Inferior parietal cortex (tissue), 1 donor: ENCODE results near the gene LGALS9C.
"Not testable (repeated sequence)": the region's sequence is repeated elsewhere in the genome, so short reads cannot be mapped to it uniquely, and the experiment has no call there.

Experiments used
- DNase-seq: peaks from one replicate; pipeline ENCODE4 v3.0.0-alpha.2; 2016; ENCODE audit errors: extremely low spot score

LGALS9C gene

GRCh38 chr17:18478362-18478761 lies 1.8 kb downstream of the LGALS9C start:
- DNase-seq: not testable (repeated sequence)

DNA sequence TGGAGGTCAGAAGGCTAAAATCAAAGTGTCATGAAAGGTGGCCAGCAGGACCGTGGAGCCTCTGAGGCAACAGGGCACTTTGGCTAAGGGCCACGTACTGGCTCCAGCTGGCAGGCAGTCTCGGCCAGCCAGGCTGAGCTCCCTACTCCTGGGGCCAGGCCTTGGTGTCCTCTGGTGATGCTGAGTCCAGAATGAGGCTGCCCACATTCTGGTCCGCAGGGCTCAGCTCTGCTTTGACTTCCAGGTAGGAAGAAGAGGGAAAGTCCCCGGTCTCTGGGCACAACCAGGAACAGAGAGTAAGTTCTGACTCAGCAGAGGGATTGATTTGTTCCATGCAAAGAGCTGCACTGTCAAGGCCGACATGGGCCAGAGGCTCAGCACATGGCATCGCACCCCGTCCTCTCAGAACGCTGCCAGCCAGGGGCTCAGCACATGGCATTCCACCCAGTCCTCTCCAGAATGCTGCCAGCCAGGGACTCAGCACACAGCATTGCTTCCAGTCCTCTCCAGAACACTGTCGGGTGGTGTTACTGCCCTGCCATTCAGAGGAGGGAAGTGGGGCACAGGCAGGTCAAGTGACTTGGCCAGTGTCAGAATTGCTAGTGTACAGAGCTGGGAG lies 2.5 kb downstream of the LGALS9C start:
- not testable (repeated sequence) for DNase-seq

GRCh38 chr17:18481775-18482174 lies 5.2 kb downstream of the LGALS9C start:
- not testable (repeated sequence) for DNase-seq

DNA sequence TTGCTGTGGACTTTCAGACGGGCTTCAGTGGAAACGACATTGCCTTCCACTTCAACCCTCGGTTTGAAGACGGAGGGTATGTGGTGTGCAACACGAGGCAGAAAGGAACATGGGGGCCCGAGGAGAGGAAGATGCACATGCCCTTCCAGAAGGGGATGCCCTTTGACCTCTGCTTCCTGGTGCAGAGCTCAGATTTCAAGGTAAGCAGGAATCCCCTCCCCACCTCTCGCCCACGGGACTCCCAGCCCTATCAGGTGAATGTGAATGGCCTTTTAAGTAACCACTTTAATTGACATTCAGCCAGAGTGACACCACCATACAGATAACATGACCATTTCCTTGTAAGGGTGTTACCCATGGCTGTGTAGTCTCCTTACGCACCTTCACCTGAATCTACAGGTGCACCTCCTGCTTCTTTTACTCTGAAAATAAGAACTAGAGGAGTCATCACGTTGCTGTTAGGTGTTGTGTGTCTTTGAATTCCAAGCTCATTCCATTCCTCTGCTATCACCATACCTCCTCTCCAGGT lies 9.4 kb downstream of the LGALS9C start:
- not testable (repeated sequence) for DNase-seq

DNA sequence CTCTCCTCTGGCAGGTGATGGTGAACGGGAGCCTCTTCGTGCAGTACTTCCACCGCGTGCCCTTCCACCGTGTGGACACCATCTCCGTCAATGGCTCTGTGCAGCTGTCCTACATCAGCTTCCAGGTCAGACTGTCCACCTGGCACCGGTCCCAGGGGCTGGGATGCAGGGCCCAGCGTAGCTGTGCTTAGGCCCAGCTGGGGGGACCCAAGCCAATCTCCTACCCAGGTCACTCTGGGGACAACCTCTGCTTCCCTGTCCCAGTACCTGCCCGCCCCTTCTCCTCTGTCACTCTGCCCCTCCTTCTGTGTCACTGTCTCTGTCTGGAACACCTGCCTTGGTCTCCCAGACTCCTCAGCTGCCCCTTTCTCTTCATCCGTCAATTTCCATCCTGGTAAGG lies 11.0 kb downstream of the LGALS9C start:
- DNase-seq: not testable (repeated sequence)

GRCh38 chr17:18488622-18489021 lies 12.0 kb downstream of the LGALS9C start:
- not testable (repeated sequence) for DNase-seq

- DNase-seq: not testable (repeated sequence)
Observed at GRCh38 chr17:18490016-18490415, 13.4 kb downstream of the LGALS9C start.

GRCh38 chr17:18492712-18493480 lies 16.3 kb downstream of the LGALS9C start:
- not testable (repeated sequence) for DNase-seq

GRCh38 chr17:18494250-18494768 lies 17.7 kb downstream of the LGALS9C start:
- not testable (repeated sequence) for DNase-seq

DNA sequence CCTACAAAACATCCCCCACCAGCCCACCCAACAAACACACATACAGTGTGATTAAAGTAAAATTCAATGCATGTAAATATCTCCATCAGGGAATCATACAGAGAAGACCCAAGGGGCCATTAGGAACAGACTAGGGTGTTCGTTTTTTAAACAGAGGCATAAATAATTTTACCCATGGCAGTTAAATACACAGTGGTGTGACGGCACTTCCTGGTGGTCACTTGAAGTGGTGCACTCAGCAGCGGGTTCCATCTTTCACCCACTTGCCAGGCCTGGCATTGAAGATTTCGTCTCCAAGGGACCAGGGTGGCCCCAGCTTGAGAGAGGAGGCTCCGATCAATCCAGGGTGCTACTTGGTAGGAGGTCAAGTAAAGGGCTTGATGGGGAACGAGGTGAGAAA lies 20.5 kb downstream of the LGALS9C start:
- not testable (repeated sequence) for DNase-seq

DNA sequence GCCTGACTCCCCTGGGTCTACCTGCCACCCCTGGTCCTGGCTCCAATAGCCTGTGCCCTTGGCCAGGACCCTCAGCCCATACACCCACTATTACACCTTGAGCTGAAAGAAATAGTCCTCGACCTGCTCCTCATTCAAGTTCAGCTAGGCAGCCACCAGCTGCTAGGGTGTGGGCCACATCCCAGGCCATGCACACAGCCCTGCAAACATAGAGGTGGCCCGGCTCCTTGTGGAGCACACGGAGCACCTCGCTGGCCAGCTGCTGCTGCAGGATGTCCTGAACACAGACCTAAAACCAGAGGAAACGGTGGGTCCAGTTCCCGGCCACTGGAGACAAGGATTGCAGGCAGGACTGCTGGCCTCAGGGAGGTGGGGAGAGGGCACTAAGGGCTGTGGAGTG lies 22.5 kb downstream of the LGALS9C start:
- not testable (repeated sequence) for DNase-seq

GRCh38 chr17:18499756-18500155 lies 23.2 kb downstream of the LGALS9C start:
- not testable (repeated sequence) for DNase-seq

GRCh38 chr17:18500281-18500680 lies 23.7 kb downstream of the LGALS9C start:
- not testable (repeated sequence) for DNase-seq

DNA sequence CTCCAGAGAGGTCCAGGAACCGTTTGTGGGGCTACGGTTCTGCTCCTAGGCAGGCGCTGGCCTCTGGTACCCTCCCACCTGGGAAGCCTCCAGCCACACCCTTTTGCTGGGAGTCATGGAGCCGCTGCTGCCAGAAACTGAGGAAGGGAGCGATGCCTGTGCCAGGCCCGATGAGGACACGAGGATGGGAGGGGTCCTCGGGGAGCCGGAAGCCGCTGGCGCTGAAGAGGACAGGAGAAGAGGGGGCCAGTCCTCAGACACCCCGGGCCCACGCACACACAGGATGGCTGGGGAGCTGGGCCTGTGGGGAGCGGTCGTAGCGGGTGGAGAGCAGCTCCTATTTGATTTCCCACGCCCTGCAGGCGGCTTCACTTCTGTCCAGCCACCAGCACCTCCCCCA lies 24.2 kb downstream of the LGALS9C start:
- not testable (repeated sequence) for DNase-seq

DNA sequence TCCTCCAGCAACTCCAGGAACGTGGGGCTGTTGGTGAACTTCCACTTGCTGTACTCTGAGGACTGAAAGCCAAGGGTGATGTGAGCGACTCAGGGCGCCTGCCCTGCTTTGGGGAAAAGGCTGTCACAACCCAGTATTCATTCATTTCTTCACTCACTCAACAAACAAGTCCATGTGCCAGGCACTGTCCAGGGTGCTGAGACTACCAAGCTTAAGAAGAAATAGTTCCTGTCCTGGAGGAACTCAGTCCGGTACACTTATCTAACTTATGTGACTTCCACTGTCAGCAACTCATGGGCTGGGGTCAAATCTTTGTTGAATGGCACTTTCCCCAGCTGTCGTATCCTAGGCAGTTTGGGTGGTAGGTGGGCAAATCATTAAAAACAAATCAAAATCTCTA lies 26.6 kb downstream of the LGALS9C start:
- DNase-seq: not testable (repeated sequence)

- not testable (repeated sequence) for DNase-seq
Observed at GRCh38 chr17:18507729-18508128, 31.1 kb downstream of the LGALS9C start.

DNA sequence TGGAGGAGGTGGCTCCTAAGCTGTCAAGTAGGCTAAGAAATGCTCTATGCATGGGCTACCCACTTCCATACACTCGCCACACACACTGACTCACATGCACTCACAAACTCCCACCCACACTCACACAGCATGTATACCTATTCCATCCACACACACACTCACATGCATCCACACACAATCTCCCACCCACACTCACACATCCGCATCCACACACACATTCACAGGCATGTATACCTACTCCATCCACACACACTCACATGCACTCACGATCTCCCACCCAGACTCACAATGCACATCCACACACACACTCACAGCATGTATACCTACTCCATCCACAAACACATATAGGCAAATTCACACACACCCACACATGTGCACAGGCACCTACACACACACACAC lies 32.1 kb downstream of the LGALS9C start:
- DNase-seq: not testable (repeated sequence)

GRCh38 chr17:18521100-18521499 lies 44.5 kb downstream of the LGALS9C start:
- DNase-seq: not testable (repeated sequence)

- DNase-seq: not testable (repeated sequence)
Observed at GRCh38 chr17:18525015-18525414, 48.4 kb downstream of the LGALS9C start.

DNA sequence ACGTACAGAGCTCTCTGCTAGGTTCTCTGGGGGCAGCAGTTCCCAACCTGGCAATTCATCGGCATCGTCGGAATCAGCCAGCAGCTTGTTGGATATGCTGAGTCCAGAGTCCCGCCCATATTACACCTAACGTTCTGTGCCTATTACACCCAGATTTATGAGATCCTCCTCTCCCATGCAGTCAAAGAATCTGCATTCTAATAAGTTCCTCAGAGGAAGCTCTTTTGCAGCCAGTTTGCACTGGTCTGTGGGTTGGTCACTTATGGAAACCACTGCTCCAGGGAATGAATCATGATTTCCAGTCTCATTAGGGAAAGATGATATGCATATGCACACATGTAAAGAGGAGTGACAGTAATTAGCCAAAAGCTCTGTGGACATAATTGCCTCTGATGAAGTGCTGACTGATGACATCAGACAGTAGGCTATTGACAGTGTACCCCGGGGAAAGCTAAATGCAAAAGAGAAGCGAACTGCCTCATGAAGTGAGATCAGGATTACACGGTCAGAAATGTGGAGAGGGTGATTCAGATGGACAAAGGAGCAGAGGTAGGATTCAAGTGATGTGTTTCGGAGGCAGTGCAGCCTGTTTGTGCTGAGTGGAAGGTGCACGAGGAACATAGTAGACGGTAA lies 49.7 kb downstream of the LGALS9C start:
- DNase-seq: not testable (repeated sequence)

- not testable (repeated sequence) for DNase-seq
Observed at GRCh38 chr17:18527354-18527753, 50.8 kb downstream of the LGALS9C start.

GRCh38 chr17:18528435-18528834 lies 51.8 kb downstream of the LGALS9C start:
- not testable (repeated sequence) for DNase-seq
